SU-DHL-6 (cell line): ENCODE measurements around the gene C1S.

ENCODE experiments used
- H2AFZ ChIP-seq: fragments of 200-600 bp; sonication (generic); 2 replicates; pipeline ENCODE4 v1.6.1; 2014; ENCODE audit warnings: low read depth, mild to moderate bottlenecking, moderate library complexity, mixed read lengths, antibody characterized with exemption, low read length; ENCODE audit not compliant: severe bottlenecking
- H3F3A ChIP-seq: fragments of 200-600 bp; shearing (Covaris generic); 2 replicates; pipeline ENCODE4 v1.6.0; 2016; ENCODE audit warnings: antibody characterized with exemption, mild to moderate bottlenecking; ENCODE audit not compliant: insufficient read depth
- H3K27ac ChIP-seq: fragments of 200-600 bp; sonication (generic); 2 replicates; pipeline ENCODE4 v1.5.1; 2016; ENCODE audit warnings: low read depth, mild to moderate bottlenecking, low read length, moderate library complexity, mixed read lengths
- H3K27me3 ChIP-seq: fragments of 200-600 bp; sonication (generic), shearing (Covaris generic); 2 replicates; pipeline ENCODE4 v1.6.0; 2014; ENCODE audit warnings: mild to moderate bottlenecking, low read length
- H3K36me3 ChIP-seq: fragments of 200-600 bp; sonication (generic); 2 replicates; pipeline ENCODE4 v1.6.1; 2014; ENCODE audit warnings: mild to moderate bottlenecking, low read length, mixed read lengths
- H3K4me2 ChIP-seq: fragments of 300-600, 200-600 bp; shearing (Covaris generic), sonication (generic); 2 replicates; pipeline ENCODE4 v1.6.0; 2014; ENCODE audit warnings: low read length, low read depth, mild to moderate bottlenecking; ENCODE audit not compliant: poor library complexity, severe bottlenecking
- H3K4me3 ChIP-seq: fragments of 200-600 bp; sonication (generic); 2 replicates; pipeline ENCODE4 v1.5.1; 2014; ENCODE audit warnings: antibody characterized with exemption, low read length, mild to moderate bottlenecking, mixed read lengths; ENCODE audit not compliant: insufficient read depth, poor library complexity, severe bottlenecking
- H3K79me2 ChIP-seq: fragments of 200-600 bp; sonication (generic); 2 replicates; pipeline ENCODE4 v1.6.1; 2014; ENCODE audit warnings: mild to moderate bottlenecking, low read length, moderate library complexity; ENCODE audit not compliant: insufficient read depth
- H3K9ac ChIP-seq: fragments of 200-600 bp; sonication (generic); 2 replicates; pipeline ENCODE4 v1.7.0; 2014; ENCODE audit warnings: mild to moderate bottlenecking, low read length
- H3K9me2 ChIP-seq: fragments of 200-600 bp; sonication (generic); replicated peaks from 2 replicates; pipeline ENCODE4 v1.6.1; 2014; ENCODE audit warnings: low read length; ENCODE audit not compliant: insufficient read depth
- H3K9me3 ChIP-seq: fragments of 200-600 bp; sonication (generic); 2 replicates; pipeline ENCODE4 v1.6.1; 2014; ENCODE audit warnings: low read length, mixed read lengths; ENCODE audit not compliant: insufficient read depth
- H4K20me1 ChIP-seq: fragments of 200-600 bp; sonication (generic); 2 replicates; pipeline ENCODE4 v1.6.1; 2014; ENCODE audit warnings: low read depth, mild to moderate bottlenecking, antibody characterized with exemption, low read length, moderate library complexity, mixed read lengths
- CTCF ChIP-seq: fragments of 200-600 bp; sonication (generic); IDR thresholded peaks from one replicate; pipeline ENCODE4 v1.5.1; 2017; ENCODE audit warnings: antibody characterized with exemption, mild to moderate bottlenecking, low read length, moderate library complexity; ENCODE audit not compliant: insufficient read depth, poor library complexity, severe bottlenecking
- EZH2phosphoT487 ChIP-seq: fragments of 200-600 bp; sonication (generic), shearing (Covaris generic); conservative IDR thresholded peaks from 2 replicates; pipeline ENCODE4 v1.6.1; 2018; ENCODE audit warnings: mild to moderate bottlenecking, antibody characterized with exemption, low read length, moderate library complexity, mixed read lengths

The C1S gene

GRCh38 chr12:7090222-7090998 lies 29.9 kb downstream of the C1S start:
- Histone ChIP-seq H3K9ac (no peak overlapping the region), H3F3A (no peaks in the 10 kb centered on the region), H3K4me3 (no peak overlapping the region), H3K9me3 (0 out of 2 replicates have a peak, but pooled peaks cover under 1% of the 10 kb centered on the region), H4K20me1 (no peaks in the 10 kb centered on the region), H3K9me2 (no peaks in the 10 kb centered on the region), H2AFZ (no peak overlapping the region), H3K27me3 (no peaks in the 10 kb centered on the region), H3K79me2 (no peaks in the 10 kb centered on the region), H3K4me2 (no peak overlapping the region), H3K36me3 (no peaks in the 10 kb centered on the region), H3K27ac (no peak overlapping the region)
- no peak for TF ChIP-seq CTCF
- no peak for TF ChIP-seq EZH2phosphoT487

GRCh38 chr12:7091171-7091570 lies 30.7 kb downstream of the C1S start:
- no peaks in the 10 kb centered on the region for H4K20me1 ChIP-seq
- no peaks in the 10 kb centered on the region for H3K9me3 ChIP-seq
- H3K9me2 ChIP-seq, result no peaks in the 10 kb centered on the region
- no peak overlapping the region for H3K27ac ChIP-seq
- H3F3A ChIP-seq, result no peaks in the 10 kb centered on the region
- H3K4me2 ChIP-seq, result no peak overlapping the region
- H3K4me3 ChIP-seq, result no peak overlapping the region
- no peak overlapping the region for H2AFZ ChIP-seq
- H3K27me3 ChIP-seq, result no peaks in the 10 kb centered on the region
- no peaks in the 10 kb centered on the region for H3K36me3 ChIP-seq
- no peaks in the 10 kb centered on the region for H3K79me2 ChIP-seq
- no peak overlapping the region for H3K9ac ChIP-seq
- no peak for TF ChIP-seq EZH2phosphoT487
- no peak for TF ChIP-seq CTCF

GRCh38 chr12:7091660-7092228 lies 31.2 kb downstream of the C1S start:
- no peaks in the 10 kb centered on the region for H3K9me3 ChIP-seq
- H3K27me3 ChIP-seq, result no peaks in the 10 kb centered on the region
- H2AFZ ChIP-seq, result no peak overlapping the region
- no peak for TF ChIP-seq CTCF
- TF ChIP-seq EZH2phosphoT487, result no peak
- H3F3A ChIP-seq, result no peaks in the 10 kb centered on the region
- H3K9me2 ChIP-seq, result no peaks in the 10 kb centered on the region
- no peaks in the 10 kb centered on the region for H4K20me1 ChIP-seq
- no peaks in the 10 kb centered on the region for H3K36me3 ChIP-seq
- no peak overlapping the region for H3K27ac ChIP-seq
- no peak overlapping the region for H3K9ac ChIP-seq
- no peaks in the 10 kb centered on the region for H3K79me2 ChIP-seq
- H3K4me2 ChIP-seq, result no peak overlapping the region
- H3K4me3 ChIP-seq, result no peak overlapping the region
